Measurements from ENCODE around the gene CCDC33. TPM values are rescaled to one million over a fixed set of nuclear protein-coding genes. Genes with fewer than 3 reads are reported as not detected.

The CCDC33 gene
- total RNA-seq, 1 experiment from 2014 or later, result not detected

- H3K27me3 Mint-ChIP-seq (ENCODE audit: insufficient read depth, unreplicated experiment), result no peaks in the 10 kb centered on the region
These were observed 101.0 kb downstream of the CCDC33 start for GRCh38 chr15:74337146-74337545.

GRCh38 chr15:74337607-74338211 lies 101.6 kb downstream of the CCDC33 start:
- Mint-ChIP-seq H3K27me3 (ENCODE audit: insufficient read depth, unreplicated experiment) (no peaks in the 10 kb centered on the region), H3K36me3 (ENCODE audit: insufficient read depth, unreplicated experiment) (no peaks in the 10 kb centered on the region), H3K9me3 (ENCODE audit: unreplicated experiment) (no peaks in the 10 kb centered on the region), H3K4me1 (ENCODE audit: low read depth, unreplicated experiment) (no peaks in the 10 kb centered on the region), H3K27ac (ENCODE audit: unreplicated experiment) (no peak overlapping the region), H3K4me3 (ENCODE audit: unreplicated experiment) (no peak overlapping the region)
- no peaks in the 10 kb centered on the region for H3K36me3 ChIP-seq (ENCODE audit: control insufficient read depth, insufficient read depth, low read length)
- H3K4me3 ChIP-seq (ENCODE audit: low read depth, low read length), result no peak overlapping the region
- ChIA-PET POLR2A (no interaction called here), CTCF (no interaction called here)
- H3K27me3 ChIP-seq (replicated peaks; ENCODE audit: control insufficient read depth, insufficient read depth, low read length), result no peaks in the 10 kb centered on the region
- no peak for DNase-seq
- BruUV-seq (replicated peaks), result no TSS peak
- H3K4me1 ChIP-seq, result 0 out of 2 replicates have a peak, but pooled peaks cover 7% of the 10 kb centered on the region
- TF ChIP-seq CTCF (IDR thresholded peaks at IDR 0.05; ENCODE audit: insufficient read depth in 1 of 2, low read depth in 1 of 2, low read length in 1 of 2, severe bottlenecking in 1 of 2, unreplicated experiment in 1 of 2), result no peak
- H3K9me3 ChIP-seq, result no peaks in the 10 kb centered on the region
- intact Hi-C loops (cut with micrococcal nuclease; ENCODE audit: unreplicated experiment), result no loop called here

More at GRCh38 chr15:74337146-74337545, 101.0 kb downstream of the CCDC33 start:
- Mint-ChIP-seq H3K4me1 (ENCODE audit: low read depth, unreplicated experiment) (no peaks in the 10 kb centered on the region), H3K4me3 (ENCODE audit: unreplicated experiment) (no peak overlapping the region), H3K36me3 (ENCODE audit: insufficient read depth, unreplicated experiment) (no peaks in the 10 kb centered on the region), H3K9me3 (ENCODE audit: unreplicated experiment) (no peaks in the 10 kb centered on the region), H3K27ac (ENCODE audit: unreplicated experiment) (no peak overlapping the region)
- intact Hi-C loops (cut with micrococcal nuclease; ENCODE audit: unreplicated experiment), result no loop called here
- Histone ChIP-seq H3K9me3 (no peaks in the 10 kb centered on the region), H3K27me3 (replicated peaks; ENCODE audit: control insufficient read depth, insufficient read depth, low read length) (no peaks in the 10 kb centered on the region), H3K4me1 (0 out of 2 replicates have a peak, but pooled peaks cover 7% of the 10 kb centered on the region), H3K4me3 (ENCODE audit: low read depth, low read length) (no peak overlapping the region), H3K36me3 (ENCODE audit: control insufficient read depth, insufficient read depth, low read length) (no peaks in the 10 kb centered on the region)
- BruUV-seq (replicated peaks), result no TSS peak
- no peak for DNase-seq
- TF ChIP-seq CTCF (IDR thresholded peaks at IDR 0.05; ENCODE audit: insufficient read depth in 1 of 2, low read depth in 1 of 2, low read length in 1 of 2, severe bottlenecking in 1 of 2, unreplicated experiment in 1 of 2), result no peak
- ChIA-PET POLR2A (no interaction called here), CTCF (no interaction called here)

- no peak overlapping the region for H3K4me3 ChIP-seq (ENCODE audit: low read depth, low read length)
- Mint-ChIP-seq H3K4me1 (ENCODE audit: low read depth, unreplicated experiment) (no peaks in the 10 kb centered on the region), H3K36me3 (ENCODE audit: insufficient read depth, unreplicated experiment) (no peaks in the 10 kb centered on the region), H3K4me3 (ENCODE audit: unreplicated experiment) (no peak overlapping the region), H3K27ac (ENCODE audit: unreplicated experiment) (no peak overlapping the region), H3K27me3 (ENCODE audit: insufficient read depth, unreplicated experiment) (no peaks in the 10 kb centered on the region), H3K9me3 (ENCODE audit: unreplicated experiment) (no peaks in the 10 kb centered on the region)
- no peaks in the 10 kb centered on the region for H3K36me3 ChIP-seq (ENCODE audit: control insufficient read depth, insufficient read depth, low read length)
- H3K4me1 ChIP-seq, result 0 out of 2 replicates have a peak, but pooled peaks cover 7% of the 10 kb centered on the region
- no peaks in the 10 kb centered on the region for H3K27me3 ChIP-seq (replicated peaks; ENCODE audit: control insufficient read depth, insufficient read depth, low read length)
- no TSS peak for BruUV-seq (replicated peaks)
- no peak for DNase-seq
- TF ChIP-seq CTCF (IDR thresholded peaks at IDR 0.05; ENCODE audit: insufficient read depth in 1 of 2, low read depth in 1 of 2, low read length in 1 of 2, severe bottlenecking in 1 of 2, unreplicated experiment in 1 of 2), result no peak
- ChIA-PET CTCF (no interaction called here), POLR2A (no interaction called here)
- intact Hi-C loops (cut with micrococcal nuclease; ENCODE audit: unreplicated experiment), result no loop called here
- H3K9me3 ChIP-seq, result no peaks in the 10 kb centered on the region
These were observed 102.5 kb downstream of the CCDC33 start for GRCh38 chr15:74338676-74339075.
